CD4-positive, CD25-positive, alpha-beta regulatory T cell (primary cell): ENCODE results near the gene ATF7IP. TPM values are rescaled to one million over a fixed set of nuclear protein-coding genes. Genes with fewer than 3 reads are reported as not detected.
A peak's percentile ranks its signal among the peaks of the same experiment; 100 is the strongest.
"Not testable (repeated sequence)": the region's sequence is repeated elsewhere in the genome, so short reads cannot be mapped to it uniquely, and the experiment has no call there.

Experiments
- ATAC-seq, 2 donors: fragments of 150-1000 bp; cut with Tn5 transposase; one replicate each; pipeline ENCODE4 v1.10.0; 2021; ENCODE audit warnings: low read depth in 2 of 2, moderate number of reproducible peaks in 2 of 2, moderate library complexity in 1 of 2
- DNase-seq, 3 donors: peaks; one replicate each; pipeline versions ENCODE4 v3.0.0 to v3.0.0-alpha.2; 2012 to 2022; ENCODE audit warnings: mixed read lengths in 1 of 3
- H3K27ac ChIP-seq: one replicate; pipeline ENCODE4 v1.7.0; 2013; ENCODE audit warnings: mild to moderate bottlenecking, low read length; ENCODE audit not compliant: insufficient read depth, poor library complexity, severe bottlenecking
- H3K27me3 ChIP-seq: one replicate; pipeline ENCODE4 v1.7.0; 2013; ENCODE audit warnings: low read length; ENCODE audit not compliant: control insufficient read depth, insufficient read depth
- H3K36me3 ChIP-seq: one replicate; pipeline ENCODE4 v1.7.0; 2013; ENCODE audit warnings: mild to moderate bottlenecking, low read length, moderate library complexity; ENCODE audit not compliant: control insufficient read depth, insufficient read depth
- H3K4me1 ChIP-seq: 2 replicates; pipeline ENCODE4 v1.7.0; 2013; ENCODE audit warnings: mild to moderate bottlenecking, low read length; ENCODE audit not compliant: insufficient read depth, control insufficient read depth, poor library complexity, severe bottlenecking
- H3K4me3 ChIP-seq: one replicate; pipeline ENCODE4 v1.7.0; 2013; ENCODE audit warnings: low read depth, mild to moderate bottlenecking, low read length, moderate library complexity
- H3K9me3 ChIP-seq, 2 experiments: 1 replicate in 1 of 2; 2 replicates in 1 of 2; pipeline ENCODE4 v1.7.0; 2013; ENCODE audit warnings: low read length in 2 of 2, mild to moderate bottlenecking in 1 of 2, moderate library complexity in 1 of 2; ENCODE audit not compliant: control insufficient read depth in 2 of 2
- H3K27ac Mint-ChIP-seq, 3 donors: one replicate each; pipeline ENCODE4 v1.8.0; 2020 to 2022; ENCODE audit warnings: mild to moderate bottlenecking in 3 of 3, mixed read lengths in 3 of 3, moderate library complexity in 2 of 3
- H3K27me3 Mint-ChIP-seq: one replicate; pipeline ENCODE4 v1.8.0; 2022; ENCODE audit warnings: mild to moderate bottlenecking, mixed read lengths
- H3K36me3 Mint-ChIP-seq: one replicate; pipeline ENCODE4 v1.8.0; 2020; ENCODE audit warnings: mixed read lengths
- H3K4me1 Mint-ChIP-seq, 4 donors: one replicate each; pipeline ENCODE4 v1.8.0; 2020 to 2022; ENCODE audit warnings: mixed read lengths in 4 of 4, mild to moderate bottlenecking in 1 of 4
- H3K4me3 Mint-ChIP-seq, 4 donors: one replicate each; pipeline ENCODE4 v1.8.0; 2020 to 2022; ENCODE audit warnings: mild to moderate bottlenecking in 4 of 4, mixed read lengths in 4 of 4, moderate library complexity in 3 of 4
- H3K9me3 Mint-ChIP-seq, 7 donors: one replicate each; pipeline ENCODE4 v1.8.0; 2020 to 2022; ENCODE audit warnings: mixed read lengths in 7 of 7, mild to moderate bottlenecking in 3 of 7, moderate library complexity in 2 of 7
- polyA plus RNA-seq, 4 donors: library from polyadenylated mRNA; unstranded; fragments of 300-500 nt; fragmentation: Illumina TruSeq; gene quantifications; one replicate each; pipeline ENCODE4 v1.2.3, GENCODE V29; 2021
- total RNA-seq: library from RNA; stranded (reverse); gene quantifications from one replicate; pipeline ENCODE4 v1.2.3, GENCODE V29; 2022

Gene ATF7IP
- total and polyA plus RNA-seq, 5 donors from 2014 or later, result 83.9 to 175 (median 101) TPM

DNA sequence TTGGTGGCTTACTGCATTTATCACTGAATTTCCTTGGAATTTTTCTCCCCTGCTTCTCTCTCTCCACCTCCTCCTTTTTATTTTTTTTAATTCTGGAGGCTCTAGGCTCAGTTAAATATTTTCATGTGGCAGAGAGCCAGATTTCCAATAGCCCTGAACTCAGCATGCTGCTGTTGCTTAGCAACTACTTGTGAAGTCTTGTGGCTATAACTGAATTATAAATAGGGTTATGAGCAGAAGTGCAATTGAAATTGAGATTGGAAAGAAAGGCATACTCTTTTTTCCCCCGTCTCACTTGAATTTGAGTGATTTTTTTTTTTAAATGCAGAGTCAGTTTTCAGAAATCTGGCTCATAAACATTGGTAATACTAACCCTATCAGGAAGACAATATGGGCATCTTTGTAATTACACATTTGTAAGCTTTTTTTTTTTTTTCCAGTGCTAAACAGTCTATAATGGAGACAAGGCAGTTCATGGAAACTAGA lies 38.3 kb downstream of the ATF7IP start:
- H3K4me1 Mint-ChIP-seq, result peaks cover 57 to 86% (median 67%) of the 10 kb centered on the region in 4 donors
- peak overlapping the region; percentile 38 to 82 (median 70) for H3K4me3 Mint-ChIP-seq
- H3K27me3 Mint-ChIP-seq, result no peaks in the 10 kb centered on the region
- peaks cover 0 to 4% (median 0%) of the 10 kb centered on the region in 7 donors for H3K9me3 Mint-ChIP-seq
- Histone ChIP-seq H3K27ac (peak overlapping the region; percentile 82), H3K9me3 (no peaks in the 10 kb centered on the region), H3K36me3 (peaks cover 7% of the 10 kb centered on the region), H3K4me3 (peak overlapping the region; percentile 64), H3K27me3 (no peaks in the 10 kb centered on the region), H3K4me1 (peaks cover 60% of the 10 kb centered on the region)
- DNase-seq, result peak in 2 of 3 donors; percentile 20 to 53
- H3K36me3 Mint-ChIP-seq, result peaks cover 3% of the 10 kb centered on the region
- ATAC-seq, result peak in 1 of 2 donors; percentile 35
- peak overlapping the region; percentile 87 to 95 (median 88) for H3K27ac Mint-ChIP-seq

DNA sequence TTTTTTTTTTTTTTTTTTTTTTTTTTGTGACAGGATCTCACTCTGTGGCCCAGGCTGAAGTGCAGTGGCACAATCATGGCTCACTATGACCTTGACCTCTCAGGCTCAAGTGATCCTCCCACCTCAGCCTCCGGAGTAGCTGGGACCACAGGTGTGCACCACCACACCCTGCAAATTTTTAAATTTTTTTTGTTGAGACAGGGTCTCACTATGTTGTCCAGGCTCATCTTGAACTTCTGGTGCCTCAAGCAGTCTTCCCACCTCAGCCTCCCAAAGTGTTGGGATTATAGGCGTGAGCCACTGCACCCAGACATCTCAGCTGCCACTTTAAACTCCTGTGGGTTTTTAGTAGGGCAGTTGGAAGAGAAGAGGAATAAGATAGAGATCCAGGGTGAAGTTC lies 39.9 kb downstream of the ATF7IP start:
- Histone ChIP-seq H3K27ac (peak overlapping the region; percentile 47), H3K4me1 (peaks cover 44% of the 10 kb centered on the region), H3K4me3 (peak overlapping the region; percentile 64)
- H3K4me1 Mint-ChIP-seq, result peaks cover 48 to 85% (median 62%) of the 10 kb centered on the region in 4 donors
- not testable (repeated sequence) for ATAC-seq, H3K36me3 ChIP-seq, DNase-seq, H3K27me3 Mint-ChIP-seq, H3K27me3 ChIP-seq, H3K9me3 Mint-ChIP-seq, H3K9me3 ChIP-seq
- H3K36me3 Mint-ChIP-seq, result peaks cover 13% of the 10 kb centered on the region
- peak overlapping the region in 3 of 4 donors; percentile 21 to 61 (median 43) for H3K4me3 Mint-ChIP-seq
- peak overlapping the region in 1 of 3 donors; percentile 77 for H3K27ac Mint-ChIP-seq

DNA sequence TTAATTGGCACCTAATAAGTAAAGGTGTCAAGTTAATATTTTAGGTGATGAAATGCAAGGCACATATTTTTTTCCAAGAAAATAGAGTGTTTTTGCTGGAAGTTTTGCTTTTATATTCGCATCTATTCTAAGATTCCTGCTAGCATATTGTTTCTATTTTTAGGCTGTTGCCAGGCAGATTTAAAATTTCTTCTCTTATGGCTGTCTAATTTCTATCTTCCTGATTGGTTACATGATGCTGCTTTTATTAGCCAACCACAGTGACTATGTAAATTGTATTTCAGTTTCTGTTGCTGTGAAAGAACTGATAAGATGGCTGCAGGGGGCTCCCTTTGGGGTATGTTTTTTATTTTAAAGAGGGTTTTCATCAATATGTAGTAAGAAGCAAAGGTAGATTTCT lies 42.7 kb downstream of the ATF7IP start:
- Histone ChIP-seq H3K27me3 (no peaks in the 10 kb centered on the region), H3K4me1 (peaks cover 37% of the 10 kb centered on the region), H3K4me3 (peak overlapping the region; percentile 2), H3K27ac (no peak overlapping the region), H3K9me3 (no peaks in the 10 kb centered on the region), H3K36me3 (peaks cover 7% of the 10 kb centered on the region)
- ATAC-seq, result peak; percentile 40 to 49
- no peak for DNase-seq
- Mint-ChIP-seq H3K27ac (peak overlapping the region in 2 of 3 donors; percentile 25 to 87), H3K36me3 (peaks cover 13% of the 10 kb centered on the region), H3K4me1 (peaks cover 45 to 83% (median 61%) of the 10 kb centered on the region in 4 donors), H3K4me3 (peak overlapping the region; percentile 48 to 85 (median 71)), H3K27me3 (no peaks in the 10 kb centered on the region), H3K9me3 (peaks cover 0 to 9% (median 3%) of the 10 kb centered on the region in 7 donors)

DNA sequence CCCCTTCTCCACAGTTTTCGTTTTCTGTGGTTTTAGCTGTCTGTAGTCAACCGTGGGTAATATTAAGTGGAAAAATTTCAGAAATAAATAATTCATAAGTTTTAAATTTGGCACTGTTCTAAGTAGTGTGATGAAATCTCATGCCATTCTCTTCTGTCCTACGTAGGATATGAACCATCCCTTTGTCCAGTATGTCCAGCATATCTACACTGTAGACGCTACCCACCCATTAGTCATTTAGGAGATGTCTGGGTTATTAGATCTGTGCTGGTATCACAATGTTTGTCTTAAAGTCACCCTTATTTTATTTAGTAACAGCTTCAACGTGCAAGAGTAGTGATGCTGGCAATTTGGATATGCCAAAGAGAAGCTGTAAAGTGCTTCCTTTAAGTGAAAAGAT lies 44.7 kb downstream of the ATF7IP start:
- H3K9me3 Mint-ChIP-seq, result peaks cover 0 to 9% (median 3%) of the 10 kb centered on the region in 7 donors
- Histone ChIP-seq H3K4me1 (peaks cover 41% of the 10 kb centered on the region), H3K27me3 (no peaks in the 10 kb centered on the region), H3K27ac (no peak overlapping the region), H3K9me3 (no peaks in the 10 kb centered on the region), H3K4me3 (no peak overlapping the region), H3K36me3 (peaks cover 7% of the 10 kb centered on the region)
- DNase-seq, result no peak
- H3K27me3 Mint-ChIP-seq, result no peaks in the 10 kb centered on the region
- H3K27ac Mint-ChIP-seq, result no peak overlapping the region
- H3K4me1 Mint-ChIP-seq, result peaks cover 46 to 81% (median 59%) of the 10 kb centered on the region in 4 donors
- ATAC-seq, result no peak
- peak overlapping the region in 2 of 4 donors; percentile 53 to 56 for H3K4me3 Mint-ChIP-seq
- peaks cover 13% of the 10 kb centered on the region for H3K36me3 Mint-ChIP-seq

GRCh38 chr12:14410841-14411569 lies 45.5 kb downstream of the ATF7IP start:
- H3K4me1 Mint-ChIP-seq, result peaks cover 44 to 80% (median 55%) of the 10 kb centered on the region in 4 donors
- ATAC-seq, result peak; percentile 80 to 83

GRCh38 chr12:14416658-14417057 lies 51.2 kb downstream of the ATF7IP start:
- Mint-ChIP-seq H3K9me3 (peaks cover 0 to 11% (median 0%) of the 10 kb centered on the region in 7 donors), H3K27me3 (no peaks in the 10 kb centered on the region), H3K36me3 (peaks cover 15% of the 10 kb centered on the region), H3K27ac (peak overlapping the region; percentile 70 to 82 (median 72)), H3K4me1 (peaks cover 45 to 70% (median 53%) of the 10 kb centered on the region in 4 donors), H3K4me3 (peak overlapping the region in 3 of 4 donors; percentile 47 to 59 (median 52))
- H3K27ac ChIP-seq, result peak overlapping the region; percentile 71
- peaks cover 50% of the 10 kb centered on the region for H3K4me1 ChIP-seq
- H3K4me3 ChIP-seq, result peak overlapping the region; percentile 78
- ATAC-seq, result peak; percentile 68 to 69
- DNase-seq, result peak; percentile 15 to 79 (median 68)
- peaks cover 13% of the 10 kb centered on the region for H3K36me3 ChIP-seq
- peaks cover 7 to 11% of the 10 kb centered on the region in 2 experiments for H3K9me3 ChIP-seq
- no peaks in the 10 kb centered on the region for H3K27me3 ChIP-seq

More at GRCh38 chr12:14410841-14411569, 45.5 kb downstream of the ATF7IP start:
- H3K27me3 Mint-ChIP-seq, result no peaks in the 10 kb centered on the region
- H3K4me3 ChIP-seq, result peak overlapping the region; percentile 59
- peak overlapping the region; percentile 37 for H3K27ac ChIP-seq
- no peaks in the 10 kb centered on the region for H3K9me3 ChIP-seq
- DNase-seq, result peak in 2 of 3 donors; percentile 17 to 61
- H3K27ac Mint-ChIP-seq, result peak overlapping the region; percentile 0 to 66 (median 6)
- peaks cover 10% of the 10 kb centered on the region for H3K36me3 Mint-ChIP-seq
- H3K36me3 ChIP-seq, result peaks cover 9% of the 10 kb centered on the region
- peak overlapping the region in 3 of 4 donors; percentile 6 to 62 (median 53) for H3K4me3 Mint-ChIP-seq
- peaks cover 0 to 9% (median 3%) of the 10 kb centered on the region in 7 donors for H3K9me3 Mint-ChIP-seq
- peaks cover 44% of the 10 kb centered on the region for H3K4me1 ChIP-seq
- H3K27me3 ChIP-seq, result no peaks in the 10 kb centered on the region

DNA sequence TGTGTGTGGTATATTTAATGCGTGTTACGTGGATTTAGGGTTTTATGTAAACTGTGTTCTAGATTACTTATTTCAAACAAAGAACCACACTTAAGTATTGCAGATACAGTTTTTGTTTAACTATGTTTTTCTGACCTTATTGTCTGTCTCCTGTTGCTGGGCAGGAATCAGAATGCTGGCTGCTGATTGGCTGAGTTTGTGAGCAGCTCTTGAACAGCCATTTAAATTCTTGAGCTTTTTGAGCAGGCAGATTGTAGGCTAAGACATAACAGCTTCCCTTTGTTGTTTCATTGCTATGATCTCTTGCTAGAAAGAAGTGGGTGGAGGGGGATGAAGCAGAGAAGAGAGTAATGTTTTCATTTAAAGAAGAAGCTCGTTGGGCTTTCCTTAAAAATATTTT lies 52.2 kb downstream of the ATF7IP start:
- peaks cover 26% of the 10 kb centered on the region for H3K36me3 Mint-ChIP-seq
- peak; percentile 51 to 73 for ATAC-seq

More for the DNA sequence above, 52.2 kb downstream of the ATF7IP start:
- peaks cover 14 to 17% of the 10 kb centered on the region in 2 experiments for H3K9me3 ChIP-seq
- no peaks in the 10 kb centered on the region for H3K27me3 ChIP-seq
- H3K27ac Mint-ChIP-seq, result peak overlapping the region; percentile 60 to 92 (median 86)
- no peaks in the 10 kb centered on the region for H3K27me3 Mint-ChIP-seq
- DNase-seq, result peak; percentile 57 to 87 (median 75)
- peak overlapping the region; percentile 78 for H3K4me3 ChIP-seq
- H3K4me1 ChIP-seq, result peaks cover 41% of the 10 kb centered on the region
- H3K4me3 Mint-ChIP-seq, result peak overlapping the region; percentile 51 to 88 (median 82)
- peaks cover 42 to 70% (median 56%) of the 10 kb centered on the region in 4 donors for H3K4me1 Mint-ChIP-seq
- peaks cover 0 to 17% (median 6%) of the 10 kb centered on the region in 7 donors for H3K9me3 Mint-ChIP-seq
- H3K27ac ChIP-seq, result peak overlapping the region; percentile 71
- H3K36me3 ChIP-seq, result peaks cover 20% of the 10 kb centered on the region
